ENCODE measurements around the gene SUPT20HL1. TPM values are rescaled to one million over a fixed set of nuclear protein-coding genes. Genes with fewer than 3 reads are reported as not detected.

The SUPT20HL1 gene
- polyA plus RNA-seq, 1 experiment: not detected

DNA sequence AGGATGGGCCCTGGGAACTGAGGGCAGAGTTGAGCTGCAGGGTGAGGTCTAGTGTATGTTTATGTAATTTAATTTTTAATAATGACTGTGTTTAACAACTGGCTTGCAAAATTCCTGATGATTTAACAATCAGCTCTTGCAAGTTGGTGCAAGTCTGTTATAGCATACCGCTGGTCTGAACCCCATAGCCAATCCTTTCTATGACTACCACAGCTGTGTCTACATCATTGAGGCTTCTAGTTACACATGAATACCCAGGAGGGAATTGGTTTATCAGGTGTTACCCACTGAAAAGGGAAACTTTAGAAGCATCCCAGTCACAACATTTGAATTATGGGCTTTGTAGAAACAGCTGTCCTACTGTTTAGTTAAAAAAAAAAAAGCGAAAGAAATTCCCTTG, 38.3 kb downstream of the SUPT20HL1 start:
- TF ChIP-seq, protein P1, sequence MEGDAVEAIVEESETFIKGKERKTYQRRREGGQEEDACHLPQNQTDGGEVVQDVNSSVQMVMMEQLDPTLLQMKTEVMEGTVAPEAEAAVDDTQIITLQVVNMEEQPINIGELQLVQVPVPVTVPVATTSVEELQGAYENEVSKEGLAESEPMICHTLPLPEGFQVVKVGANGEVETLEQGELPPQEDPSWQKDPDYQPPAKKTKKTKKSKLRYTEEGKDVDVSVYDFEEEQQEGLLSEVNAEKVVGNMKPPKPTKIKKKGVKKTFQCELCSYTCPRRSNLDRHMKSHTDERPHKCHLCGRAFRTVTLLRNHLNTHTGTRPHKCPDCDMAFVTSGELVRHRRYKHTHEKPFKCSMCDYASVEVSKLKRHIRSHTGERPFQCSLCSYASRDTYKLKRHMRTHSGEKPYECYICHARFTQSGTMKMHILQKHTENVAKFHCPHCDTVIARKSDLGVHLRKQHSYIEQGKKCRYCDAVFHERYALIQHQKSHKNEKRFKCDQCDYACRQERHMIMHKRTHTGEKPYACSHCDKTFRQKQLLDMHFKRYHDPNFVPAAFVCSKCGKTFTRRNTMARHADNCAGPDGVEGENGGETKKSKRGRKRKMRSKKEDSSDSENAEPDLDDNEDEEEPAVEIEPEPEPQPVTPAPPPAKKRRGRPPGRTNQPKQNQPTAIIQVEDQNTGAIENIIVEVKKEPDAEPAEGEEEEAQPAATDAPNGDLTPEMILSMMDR (IDR thresholded peaks at IDR 0.05; ENCODE audit: low read depth, low read length): no peak
- Histone ChIP-seq H3K27ac (ENCODE audit: low read depth, low read length) (no peak overlapping the region), H3K4me3 (ENCODE audit: low read depth, low read length) (no peak overlapping the region), H3K9me3 (ENCODE audit: control insufficient read depth, insufficient read depth, low read length) (no peaks in the 10 kb centered on the region), H3K27me3 (ENCODE audit: control insufficient read depth, insufficient read depth, low read length) (peaks cover 3% of the 10 kb centered on the region)
- ChIA-PET CTCF (interaction anchor here (0.9 to 1.2 kb wide), 2 partner anchors 100 to 278 kb away, joined by 3 read pairs; no protein-coding TSS in a partner anchor), POLR2A (no interaction called here)
- no peak for DNase-seq (ENCODE audit: low read depth, low spot score)

GRCh38 chrX:24399550-24399949, 39.1 kb downstream of the SUPT20HL1 start:
- Histone ChIP-seq H3K4me3 (ENCODE audit: low read depth, low read length) (no peak overlapping the region), H3K27ac (ENCODE audit: low read depth, low read length) (no peak overlapping the region), H3K27me3 (ENCODE audit: control insufficient read depth, insufficient read depth, low read length) (peaks cover 3% of the 10 kb centered on the region), H3K9me3 (ENCODE audit: control insufficient read depth, insufficient read depth, low read length) (no peaks in the 10 kb centered on the region)
- ChIA-PET POLR2A (no interaction called here), CTCF (interaction anchor here (1.2 kb wide), 1 partner anchor 99 kb away, joined by 3 read pairs; no protein-coding TSS in a partner anchor)
- TF ChIP-seq, protein P1 (IDR thresholded peaks at IDR 0.05; ENCODE audit: low read depth, low read length): no peak
- no peak for DNase-seq (ENCODE audit: low read depth, low spot score)

DNA sequence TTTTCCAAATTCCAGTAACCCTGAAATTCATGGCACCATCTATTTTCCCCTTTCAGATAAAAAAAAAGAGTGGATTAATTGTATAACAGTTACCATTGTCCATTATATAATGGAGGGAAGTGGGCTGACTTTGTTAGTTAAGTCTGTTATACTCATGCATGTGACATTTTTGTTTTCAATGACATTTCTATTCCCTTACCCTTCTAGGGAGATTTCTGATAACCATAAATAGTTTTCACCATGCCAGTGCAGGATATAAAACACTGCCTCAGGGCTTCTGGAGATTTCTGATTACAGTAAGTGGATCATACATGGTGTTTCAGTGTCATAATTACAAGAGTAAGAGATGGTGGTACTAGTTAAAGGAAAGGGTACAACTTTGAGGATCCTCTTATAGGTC, 45.5 kb downstream of the SUPT20HL1 start:
- POLR2A ChIA-PET: no interaction called here
- H3K27me3 ChIP-seq (ENCODE audit: control insufficient read depth, insufficient read depth, low read length): peaks cover 5% of the 10 kb centered on the region
- no peak overlapping the region for H3K27ac ChIP-seq (ENCODE audit: low read depth, low read length)
- no peak for DNase-seq (ENCODE audit: low read depth, low spot score)
- TF ChIP-seq, protein P1 (IDR thresholded peaks at IDR 0.05; ENCODE audit: low read depth, low read length): no peak
- CTCF ChIA-PET: no interaction called here
- no peaks in the 10 kb centered on the region for H3K9me3 ChIP-seq (ENCODE audit: control insufficient read depth, insufficient read depth, low read length)
- H3K4me3 ChIP-seq (ENCODE audit: low read depth, low read length): no peak overlapping the region

Other genes with a start within 250 kb of the SUPT20HL1 start
- 16.2 and 23.1 TPM in 2 replicates for gene ZFX, start 210.9 kb upstream of the SUPT20HL1 start, polyA plus RNA-seq (2011; rRNA removed)
- not detected in 2 replicates for gene SUPT20HL2, start 46.6 kb upstream of the SUPT20HL1 start, polyA plus RNA-seq (2011; rRNA removed)
- 2.9 and 3.0 TPM in 2 replicates for gene PDK3, start 104.6 kb downstream of the SUPT20HL1 start, polyA plus RNA-seq (2011; rRNA removed)